GM23248 (cell line): ENCODE measurements around the gene GON4L.

Experiments used
- EZH2 ChIP-seq: fragments of 200-600 bp; sonication (generic); IDR thresholded peaks from 2 replicates; pipeline ENCODE4 v1.6.1; 2018; ENCODE audit warnings: antibody characterized with exemption, mild to moderate bottlenecking; ENCODE audit not compliant: insufficient read depth, poor library complexity, severe bottlenecking
- EZH2phosphoT487 ChIP-seq: fragments of 200-600 bp; sonication (generic); IDR thresholded peaks from 2 replicates; pipeline ENCODE4 v1.6.1; 2018; ENCODE audit warnings: antibody characterized with exemption, moderate library complexity, mild to moderate bottlenecking, low read depth; ENCODE audit not compliant: insufficient read depth

DNA sequence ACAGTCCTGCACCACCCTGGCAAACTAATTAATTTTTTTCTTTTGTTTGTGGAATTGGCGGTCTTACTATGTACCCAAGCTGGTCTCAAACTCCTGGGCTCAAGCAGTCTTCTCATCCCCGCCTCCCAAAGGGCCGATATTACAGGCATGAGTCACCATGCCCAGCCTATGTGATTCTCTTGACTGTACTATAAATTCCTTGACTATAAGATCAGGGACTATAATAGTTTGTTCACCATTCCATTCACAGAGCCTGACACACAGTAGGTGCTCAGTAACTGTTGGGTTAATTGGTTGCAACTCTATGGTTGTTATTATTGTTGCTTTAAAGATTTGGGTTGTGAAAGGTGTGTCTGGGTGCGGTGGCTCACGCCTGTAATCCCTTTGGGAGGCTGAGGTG is 150.9 kb downstream of the GON4L start:
- TF ChIP-seq EZH2phosphoT487, result no peak
- TF ChIP-seq EZH2, result no peak
